ENCODE data around the gene EMSY. TPM values are rescaled to one million over a fixed set of nuclear protein-coding genes. Genes with fewer than 3 reads are reported as not detected.

Gene EMSY
- polyA plus RNA-seq, 1 donor (not counting 4 experiments of a cell fraction or from before 2014, with no cell fraction given) = 11.3 TPM

- no peaks in the 10 kb centered on the region for H3K9me3 ChIP-seq (ENCODE audit: control insufficient read depth, low read depth, low read length)
- no peak overlapping the region for H3K4me2 ChIP-seq (ENCODE audit: control insufficient read depth, extremely low read depth, insufficient read depth, low read depth, low read length)
- no peak for DNase-seq (ENCODE audit: low read depth, low spot score)
- H2AFZ ChIP-seq (ENCODE audit: control insufficient read depth, low read length) = no peak overlapping the region
- no peaks in the 10 kb centered on the region for H4K20me1 ChIP-seq (ENCODE audit: control insufficient read depth, extremely low read depth, insufficient read depth, low read length)
- dilution Hi-C loops (cut with MboI; ENCODE audit: extremely low pct_ligation_motif_present, low sequenced_read_pairs) = no loop called here
- H3K9me1 ChIP-seq (ENCODE audit: control insufficient read depth, extremely low read depth, insufficient read depth, low read length) = no peaks in the 10 kb centered on the region
- no peaks in the 10 kb centered on the region for H3K79me2 ChIP-seq (ENCODE audit: control insufficient read depth, insufficient read depth, low read length)
- no peak overlapping the region for H3K27ac ChIP-seq (ENCODE audit: control insufficient read depth, insufficient read depth, low read length)
- H3K4me1 ChIP-seq (ENCODE audit: control insufficient read depth, extremely low read depth, insufficient read depth, low read length) = peaks cover 9% of the 10 kb centered on the region
- TF ChIP-seq CTCF (optimal IDR thresholded peaks at IDR 0.05 in 1 of 3, IDR thresholded peaks at IDR 0.05 in 1 of 3, conservative IDR thresholded peaks at IDR 0.05 in 1 of 3; ENCODE audit: extremely low read depth in 1 of 3, insufficient read depth in 2 of 3, low read length in 3 of 3) (no peak), EZH2 (IDR thresholded peaks at IDR 0.05; ENCODE audit: low read length) (no peak)
- H3K36me3 ChIP-seq (ENCODE audit: control insufficient read depth in 2 of 2, extremely low read depth in 1 of 2, insufficient read depth in 2 of 2, low read length in 2 of 2) = no peaks in the 10 kb centered on the region
- FAIRE-seq = no peak
- no peaks in the 10 kb centered on the region for H3K27me3 ChIP-seq (ENCODE audit: control insufficient read depth, extremely low read depth, insufficient read depth, low read length)
- H3K9ac ChIP-seq (ENCODE audit: control insufficient read depth, extremely low read depth, insufficient read depth, low read length) = no peak overlapping the region
- no peak overlapping the region for H3K4me3 ChIP-seq (ENCODE audit: control insufficient read depth in 2 of 3, extremely low read depth in 1 of 3, insufficient read depth in 2 of 3, low read depth in 1 of 3, low read length in 3 of 3)
Measured at GRCh38 chr11:76562541-76562940, 117.7 kb downstream of the EMSY start.

- no peak overlapping the region for H3K27ac ChIP-seq (ENCODE audit: control insufficient read depth, insufficient read depth, low read length)
- no peak overlapping the region for H3K4me2 ChIP-seq (ENCODE audit: control insufficient read depth, extremely low read depth, insufficient read depth, low read depth, low read length)
- DNase-seq (ENCODE audit: low read depth, low spot score) (no peak), FAIRE-seq (no peak)
- H3K79me2 ChIP-seq (ENCODE audit: control insufficient read depth, insufficient read depth, low read length) = no peaks in the 10 kb centered on the region
- no peaks in the 10 kb centered on the region for H3K27me3 ChIP-seq (ENCODE audit: control insufficient read depth, extremely low read depth, insufficient read depth, low read length)
- dilution Hi-C loops (cut with MboI; ENCODE audit: extremely low pct_ligation_motif_present, low sequenced_read_pairs) = no loop called here
- H3K9me1 ChIP-seq (ENCODE audit: control insufficient read depth, extremely low read depth, insufficient read depth, low read length) = no peaks in the 10 kb centered on the region
- no peaks in the 10 kb centered on the region for H3K36me3 ChIP-seq (ENCODE audit: control insufficient read depth in 2 of 2, extremely low read depth in 1 of 2, insufficient read depth in 2 of 2, low read length in 2 of 2)
- H3K9ac ChIP-seq (ENCODE audit: control insufficient read depth, extremely low read depth, insufficient read depth, low read length) = no peak overlapping the region
- no peaks in the 10 kb centered on the region for H3K9me3 ChIP-seq (ENCODE audit: control insufficient read depth, low read depth, low read length)
- H4K20me1 ChIP-seq (ENCODE audit: control insufficient read depth, extremely low read depth, insufficient read depth, low read length) = no peaks in the 10 kb centered on the region
- H3K4me3 ChIP-seq (ENCODE audit: control insufficient read depth in 2 of 3, extremely low read depth in 1 of 3, insufficient read depth in 2 of 3, low read depth in 1 of 3, low read length in 3 of 3) = no peak overlapping the region
- no peak overlapping the region for H2AFZ ChIP-seq (ENCODE audit: control insufficient read depth, low read length)
- peaks cover 9% of the 10 kb centered on the region for H3K4me1 ChIP-seq (ENCODE audit: control insufficient read depth, extremely low read depth, insufficient read depth, low read length)
- peak in 1 of 3 experiments; percentile 37 for TF ChIP-seq CTCF (optimal IDR thresholded peaks at IDR 0.05 in 1 of 3, IDR thresholded peaks at IDR 0.05 in 1 of 3, conservative IDR thresholded peaks at IDR 0.05 in 1 of 3; ENCODE audit: extremely low read depth in 1 of 3, insufficient read depth in 2 of 3, low read length in 3 of 3)
- TF ChIP-seq EZH2 (IDR thresholded peaks at IDR 0.05; ENCODE audit: low read length) = no peak
Measured at GRCh38 chr11:76564364-76564763, 119.5 kb downstream of the EMSY start.

All from keratinocyte (primary cell).